ENCODE results near the gene FAM117A.
A peak's percentile ranks its signal among the peaks of the same experiment; 100 is the strongest.
"Not testable (repeated sequence)": the region's sequence is repeated elsewhere in the genome, so short reads cannot be mapped to it uniquely, and the experiment has no call there.

FAM117A gene

DNA sequence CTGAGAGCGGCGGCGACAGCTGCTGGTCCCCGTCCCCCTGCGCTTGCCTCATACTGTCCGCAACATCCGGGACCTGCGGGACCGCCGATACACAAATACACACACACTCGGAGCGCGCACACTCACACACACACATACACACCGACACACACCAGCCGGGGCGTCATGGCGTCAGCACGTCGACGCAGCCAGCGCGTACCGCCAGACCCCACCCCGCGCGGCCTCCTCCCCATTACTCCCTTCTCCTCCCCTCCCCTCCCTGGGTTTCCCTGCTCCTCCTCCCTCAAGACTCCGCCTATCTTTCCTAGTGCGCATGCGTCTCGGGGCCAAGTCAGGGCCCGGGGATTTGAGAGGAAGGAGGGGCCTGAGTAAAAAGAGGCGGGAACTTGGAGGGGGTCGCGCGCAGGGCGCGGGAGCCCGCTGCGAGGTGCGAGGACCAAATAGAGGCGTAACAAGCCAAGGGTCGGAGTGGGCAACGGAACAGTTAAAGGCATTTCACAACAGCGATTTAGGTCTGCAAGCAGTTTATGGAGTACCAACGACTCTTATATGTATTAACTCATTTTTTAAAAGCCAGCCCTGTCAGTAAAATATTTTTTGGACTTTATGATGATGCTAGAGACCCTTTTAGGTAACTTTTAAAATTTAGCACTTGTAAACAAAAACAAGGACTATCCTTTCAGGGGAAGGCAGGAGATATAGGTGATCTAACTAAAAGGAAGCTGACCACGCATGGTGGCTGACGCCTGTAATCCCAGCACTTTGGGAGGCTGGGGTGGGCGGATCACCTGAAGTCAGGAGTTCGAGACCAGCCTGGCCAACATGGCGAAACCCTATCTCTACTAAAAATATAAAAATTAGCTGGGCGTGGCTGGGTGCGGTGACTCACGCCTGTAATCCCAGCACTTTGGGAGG is 85.7 kb downstream of the FAM117A start, which contains the start of gene SPOP:
TSS of gene SPOP (minus strand) at position 165 of the 915 bp plus-strand sequence. CDS start 55,287 bp downstream, outside the sequence.
- peak; percentile 97 for DNase-seq (ENCODE audit: low read depth)

DNA sequence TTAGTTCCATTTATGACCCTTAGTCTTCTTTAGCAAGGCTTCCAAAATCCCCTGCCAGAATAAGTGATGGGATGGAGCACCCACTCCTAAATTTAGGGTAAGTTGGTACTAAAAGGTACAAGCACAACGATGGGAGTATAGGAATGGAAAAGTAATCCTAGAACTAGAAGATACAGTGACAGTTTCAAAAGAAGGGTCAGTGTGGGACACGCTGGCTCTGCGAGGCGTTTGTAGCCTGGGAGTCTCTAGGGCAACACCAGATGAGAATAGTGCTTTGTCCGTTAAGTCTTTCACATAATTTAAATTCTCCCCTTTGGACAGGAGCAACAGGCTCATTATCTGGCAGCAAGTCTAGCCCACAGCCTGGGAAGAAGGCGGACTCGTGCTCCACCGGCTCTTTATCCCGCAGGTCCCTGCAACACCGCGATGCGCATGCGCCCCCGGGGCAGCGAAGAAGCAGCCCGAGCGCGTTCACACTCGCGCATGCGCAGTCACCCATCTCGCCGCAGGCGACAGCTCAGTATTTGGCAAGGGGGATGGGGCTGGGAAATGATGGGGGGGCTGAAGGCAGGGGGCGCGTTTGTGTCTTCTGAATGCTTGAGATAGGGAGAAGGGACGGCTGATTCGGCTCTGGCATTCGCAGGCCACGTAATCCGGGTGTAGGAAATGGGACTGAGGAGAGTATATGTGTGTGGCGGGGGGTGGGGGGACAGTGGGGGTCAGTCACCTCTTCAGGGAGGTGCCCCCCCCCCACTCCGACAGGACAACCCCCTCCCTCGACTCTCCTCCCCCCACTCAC is 86.6 kb downstream of the FAM117A start:
- DNase-seq (ENCODE audit: low read depth), result peak; percentile 94

DNA sequence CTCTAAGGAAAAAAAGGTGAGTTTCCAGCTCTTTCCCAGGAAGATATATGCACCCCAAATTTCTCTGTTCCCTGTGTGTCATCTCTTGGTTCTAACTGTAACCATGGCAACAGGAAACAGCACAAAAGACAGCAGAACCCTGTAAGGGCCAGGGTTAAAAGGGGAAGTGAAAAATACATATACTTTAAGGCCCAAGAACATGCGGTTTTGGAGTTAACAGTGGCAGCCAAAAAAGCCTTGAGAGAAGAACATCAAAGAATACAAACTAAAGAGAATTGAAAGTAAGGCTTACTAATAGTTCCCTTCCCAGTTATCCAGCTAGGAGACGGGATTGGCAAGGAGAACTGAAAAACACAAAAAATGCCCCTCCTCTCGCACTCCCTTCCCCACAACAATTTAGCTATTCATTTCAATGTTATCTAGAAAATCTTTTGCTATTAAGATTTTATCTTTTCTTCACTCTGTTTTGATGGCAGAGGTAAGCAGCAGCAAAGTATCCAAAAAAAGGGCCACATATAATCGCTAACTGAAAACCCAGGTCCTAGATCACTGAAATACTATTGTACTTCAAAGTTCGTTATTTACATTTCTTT is 87.6 kb downstream of the FAM117A start:
- DNase-seq (ENCODE audit: low read depth), result no peak

DNA sequence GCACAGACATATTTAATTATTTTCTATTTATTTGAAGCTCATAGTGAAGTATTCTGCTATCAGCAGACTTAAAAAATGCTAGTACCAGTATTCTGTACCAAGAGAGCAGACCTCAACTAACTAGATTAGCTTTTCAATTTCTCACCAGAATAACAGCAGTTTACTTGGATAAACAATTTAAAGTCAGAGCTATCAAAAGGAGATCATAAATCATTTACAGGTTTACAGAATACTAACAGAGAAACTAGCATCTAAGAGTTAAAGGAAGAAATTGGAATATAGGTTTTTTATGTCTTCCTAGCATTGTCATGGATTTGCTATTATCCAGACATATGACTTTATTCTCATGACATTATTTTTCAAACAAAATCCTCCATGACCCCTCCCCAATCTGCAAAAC is 89.4 kb downstream of the FAM117A start:
- no peak for DNase-seq (ENCODE audit: low read depth)

DNA sequence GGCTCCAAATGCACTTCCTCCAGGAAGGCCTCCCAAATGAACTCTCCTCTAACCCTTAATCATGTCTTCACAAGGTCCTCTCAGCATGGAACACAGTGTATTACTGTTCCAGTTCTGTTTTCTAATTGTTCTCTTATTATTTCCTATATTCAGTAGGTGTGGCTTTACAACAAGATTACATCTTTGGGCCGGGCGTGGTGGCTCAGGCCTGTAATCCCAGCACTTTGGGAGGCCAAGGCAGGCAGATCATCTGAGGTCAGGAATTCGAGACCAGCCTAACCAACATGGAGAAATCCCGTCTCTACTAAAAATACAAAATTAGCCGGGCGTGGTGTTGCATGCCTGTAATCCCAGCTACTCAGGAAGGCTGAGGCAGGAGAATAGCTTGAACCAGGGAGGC is 90.3 kb downstream of the FAM117A start:
- not testable (repeated sequence) for DNase-seq (ENCODE audit: low read depth)

DNA sequence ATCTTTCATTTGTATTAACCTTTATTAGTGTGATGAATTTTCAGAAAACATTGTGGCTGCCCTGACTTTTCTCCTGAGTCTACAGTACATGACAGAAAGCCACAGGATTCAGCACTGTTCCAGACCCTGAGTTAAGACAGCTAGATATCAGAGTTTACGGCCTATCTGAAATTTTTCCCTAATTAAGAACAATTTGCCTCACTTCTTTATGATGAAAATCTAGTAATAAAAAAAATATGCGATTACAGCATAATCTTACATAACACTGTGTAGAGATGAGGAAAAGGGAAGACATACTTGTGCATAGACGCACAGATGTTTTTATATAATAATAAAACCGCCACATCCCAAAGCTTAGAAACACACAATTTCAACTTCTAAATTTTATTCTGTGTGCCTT is 93.3 kb downstream of the FAM117A start:
- no peak for DNase-seq (ENCODE audit: low read depth)

DNA sequence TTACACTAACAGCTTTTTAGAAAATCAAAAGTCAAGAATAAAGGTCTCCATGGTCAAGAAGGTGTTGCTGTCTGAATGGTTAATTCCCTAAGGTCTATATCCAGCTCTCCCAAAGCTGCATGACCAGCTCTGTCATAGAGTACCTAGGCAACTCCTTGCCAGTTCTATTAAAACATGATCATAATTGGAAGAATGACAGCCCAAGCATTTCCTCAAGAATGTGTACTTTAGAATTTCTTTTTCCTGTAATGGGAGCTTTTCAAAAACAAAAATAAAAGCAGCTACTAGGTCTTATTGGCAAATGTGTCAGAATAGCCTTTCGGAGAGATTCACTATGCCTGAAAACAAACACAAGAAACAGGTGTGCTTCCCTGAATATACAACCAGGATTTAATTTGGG is 93.9 kb downstream of the FAM117A start:
- DNase-seq (ENCODE audit: low read depth), result no peak

DNA sequence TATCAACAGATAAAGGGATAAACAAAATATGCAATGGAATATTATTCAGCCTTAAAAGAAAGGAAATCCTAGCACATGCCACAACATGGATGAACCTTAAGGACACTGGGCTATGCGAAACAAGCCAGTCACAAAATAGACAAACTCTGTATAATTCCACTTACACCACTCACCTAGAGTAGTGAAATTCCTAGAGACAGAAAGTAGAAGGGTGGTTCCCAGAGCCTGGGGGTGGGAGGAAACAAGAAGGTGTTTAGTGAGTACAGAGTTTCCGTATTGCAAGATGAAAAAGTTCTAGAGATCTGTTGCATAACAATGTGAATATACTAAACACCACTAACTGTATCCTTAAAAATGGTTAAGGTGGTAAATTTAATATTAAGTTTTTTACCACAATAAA is 96.1 kb downstream of the FAM117A start:
- no peak for DNase-seq (ENCODE audit: low read depth)

DNA sequence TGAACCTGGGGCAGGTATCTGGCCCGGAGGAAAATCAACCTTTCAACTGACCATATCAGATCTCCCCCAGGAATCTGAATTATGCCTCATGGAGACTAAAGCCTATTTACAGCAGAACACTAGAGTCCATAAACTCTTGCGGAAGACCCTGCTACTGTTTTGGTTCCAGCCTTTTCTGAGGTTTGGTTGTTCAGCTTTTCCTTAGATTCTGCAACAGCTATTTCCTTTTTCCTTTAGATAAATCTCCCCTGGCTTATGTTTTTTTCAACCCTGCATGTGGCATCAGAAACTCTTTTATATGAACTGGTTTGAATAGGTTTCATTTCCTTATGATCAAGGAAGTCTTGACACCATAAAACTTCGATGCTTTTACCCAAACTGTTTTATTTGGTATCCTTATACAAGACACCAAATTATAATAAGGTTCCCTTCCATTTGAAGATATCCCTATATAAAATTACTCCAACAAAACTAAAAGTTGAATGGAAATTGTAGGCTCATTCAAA is 99.2 kb downstream of the FAM117A start:
- no peak for DNase-seq (ENCODE audit: low read depth)

Data from activated T-cell treated with anti-CD3 and anti-CD28 coated beads for 24 hours (primary cell).